ENCODE data around the gene ASAP2. TPM values are rescaled to one million over a fixed set of nuclear protein-coding genes. Genes with fewer than 3 reads are reported as not detected.

The ASAP2 gene
- total RNA-seq, 1 experiment from 2014 or later: 60.3 TPM

GRCh38 chr2:9208875-9209274, 2.3 kb downstream of the ASAP2 start:
- H3K36me3 ChIP-seq (ENCODE audit: low read depth): peaks cover 16% of the 10 kb centered on the region
- H3K9me2 ChIP-seq (ENCODE audit: insufficient read depth): no peaks in the 10 kb centered on the region
- BruUV-seq (replicated peaks): no TSS peak
- H3K27ac ChIP-seq: peak overlapping the region; percentile 16
- ChIA-PET CTCF (interaction anchor here (0.6 to 0.9 kb wide), 3 partner anchors 26 to 1867 kb away, joined by 3 to 19 read pairs (median 5); no protein-coding TSS in a partner anchor), POLR2A (ENCODE audit: unreplicated experiment) (interaction anchor here (0.6 kb wide), 1 partner anchor 80 kb away, joined by 4 read pairs; no protein-coding TSS in a partner anchor)
- H3K4me3 ChIP-seq: peak overlapping the region; percentile 60
- peak overlapping the region; percentile 97 for H3K4me2 ChIP-seq
- peaks cover 19% of the 10 kb centered on the region; the same call in 1 of the 2 replicates for H3F3A ChIP-seq (ENCODE audit: insufficient read depth, low read depth)
- peaks cover 61% of the 10 kb centered on the region for H3K4me1 ChIP-seq (replicated peaks; ENCODE audit: insufficient read depth)
- no peak for DNase-seq
- TF ChIP-seq CTCF (conservative IDR thresholded peaks at IDR 0.05) (no peak), EZH2 (IDR thresholded peaks at IDR 0.05; ENCODE audit: low read depth) (no peak)
- peaks cover 31% of the 10 kb centered on the region for H4K20me1 ChIP-seq (ENCODE audit: insufficient read depth)
- peaks cover 83% of the 10 kb centered on the region for H3K79me2 ChIP-seq (ENCODE audit: low read depth)
- no peaks in the 10 kb centered on the region for H3K9me3 ChIP-seq (ENCODE audit: insufficient read depth, low read depth)
- H2AFZ ChIP-seq: no peak overlapping the region
- intact Hi-C loops (cut with micrococcal nuclease; ENCODE audit: unreplicated experiment): loop anchor here (10.0 kb wide), 1 partner anchor 324 kb away; no protein-coding TSS in a partner anchor
- H3K27me3 ChIP-seq (ENCODE audit: insufficient read depth, low read depth): no peaks in the 10 kb centered on the region

- TF ChIP-seq CTCF (conservative IDR thresholded peaks at IDR 0.05) (no peak), EZH2 (IDR thresholded peaks at IDR 0.05; ENCODE audit: low read depth) (no peak)
- Histone ChIP-seq H4K20me1 (ENCODE audit: insufficient read depth) (peaks cover 31% of the 10 kb centered on the region), H3K4me2 (peak overlapping the region; percentile 97), H3K9me3 (ENCODE audit: insufficient read depth, low read depth) (no peaks in the 10 kb centered on the region), H3K36me3 (ENCODE audit: low read depth) (peaks cover 16% of the 10 kb centered on the region), H2AFZ (no peak overlapping the region), H3K4me1 (replicated peaks; ENCODE audit: insufficient read depth) (peaks cover 54% of the 10 kb centered on the region), H3K27me3 (ENCODE audit: insufficient read depth, low read depth) (no peaks in the 10 kb centered on the region), H3K27ac (no peak overlapping the region), H3K4me3 (peak overlapping the region; percentile 31; the same call in 1 of the 2 replicates), H3F3A (ENCODE audit: insufficient read depth, low read depth) (peaks cover 17% of the 10 kb centered on the region; the same call in 1 of the 2 replicates), H3K9me2 (ENCODE audit: insufficient read depth) (no peaks in the 10 kb centered on the region), H3K79me2 (ENCODE audit: low read depth) (peaks cover 90% of the 10 kb centered on the region)
- ChIA-PET CTCF (no interaction called here), POLR2A (ENCODE audit: unreplicated experiment) (interaction anchor here (0.6 kb wide), 1 partner anchor 16 kb away, joined by 4 read pairs; no protein-coding TSS in a partner anchor)
- no TSS peak for BruUV-seq (replicated peaks)
- DNase-seq: no peak
- intact Hi-C loops (cut with micrococcal nuclease; ENCODE audit: unreplicated experiment): no loop called here
Measured at GRCh38 chr2:9210030-9210429, 3.4 kb downstream of the ASAP2 start.

- Histone ChIP-seq H3K27me3 (ENCODE audit: insufficient read depth, low read depth) (no peaks in the 10 kb centered on the region), H3K36me3 (ENCODE audit: low read depth) (peaks cover 16% of the 10 kb centered on the region), H2AFZ (no peak overlapping the region), H3K4me1 (replicated peaks; ENCODE audit: insufficient read depth) (peaks cover 43% of the 10 kb centered on the region), H3K79me2 (ENCODE audit: low read depth) (peaks cover 95% of the 10 kb centered on the region), H3K4me2 (no peak overlapping the region), H3K27ac (0 out of 2 replicates have a peak overlapping the region, but pooled peaks have one; percentile 22), H3K9me3 (ENCODE audit: insufficient read depth, low read depth) (no peaks in the 10 kb centered on the region), H3F3A (ENCODE audit: insufficient read depth, low read depth) (peaks cover 6% of the 10 kb centered on the region; the same call in 1 of the 2 replicates), H3K4me3 (no peak overlapping the region), H3K9me2 (ENCODE audit: insufficient read depth) (no peaks in the 10 kb centered on the region), H4K20me1 (ENCODE audit: insufficient read depth) (peaks cover 36% of the 10 kb centered on the region)
- no peak for TF ChIP-seq EZH2 (IDR thresholded peaks at IDR 0.05; ENCODE audit: low read depth)
- no peak for TF ChIP-seq CTCF (conservative IDR thresholded peaks at IDR 0.05)
- CTCF ChIA-PET: no interaction called here
- no peak for DNase-seq
- intact Hi-C loops (cut with micrococcal nuclease; ENCODE audit: unreplicated experiment): no loop called here
- POLR2A ChIA-PET (ENCODE audit: unreplicated experiment): no interaction called here
- no TSS peak for BruUV-seq (replicated peaks)
Measured at GRCh38 chr2:9211496-9211895, 4.9 kb downstream of the ASAP2 start.

Measured in PC-9 (cell line).